Adipocyte (in vitro differentiated cells): ENCODE results near the gene OR52R1.

Source experiments
- DNase-seq: peaks from one replicate; pipeline ENCODE4 v3.0.0-alpha.2; 2015; ENCODE audit warnings: low read depth
- H3K27me3 ChIP-seq: replicated peaks from 2 replicates; pipeline ENCODE4 v1.7.0; 2013; ENCODE audit warnings: mild to moderate bottlenecking, low read length, moderate library complexity; ENCODE audit not compliant: control insufficient read depth, insufficient read depth
- H3K36me3 ChIP-seq: 2 replicates; pipeline ENCODE4 v1.7.0; 2013; ENCODE audit warnings: low read length, mild to moderate bottlenecking, moderate library complexity; ENCODE audit not compliant: control insufficient read depth, insufficient read depth, severe bottlenecking
- H3K4me1 ChIP-seq: 2 replicates; pipeline ENCODE4 v1.7.0; 2013; ENCODE audit warnings: mild to moderate bottlenecking, low read length, moderate library complexity; ENCODE audit not compliant: control insufficient read depth, insufficient read depth
- H3K4me3 ChIP-seq: 2 replicates; pipeline ENCODE4 v1.7.0; 2013; ENCODE audit warnings: mild to moderate bottlenecking, low read length, moderate library complexity
- H3K9ac ChIP-seq: 2 replicates; pipeline ENCODE4 v1.7.0; 2013; ENCODE audit warnings: mild to moderate bottlenecking, low read length, moderate library complexity
- H3K9me3 ChIP-seq: 2 replicates; pipeline ENCODE4 v1.7.0; 2013; ENCODE audit warnings: mild to moderate bottlenecking, low read length, moderate library complexity; ENCODE audit not compliant: control insufficient read depth

Gene OR52R1

GRCh38 chr11:4804280-4804679 lies at the start of gene OR52R1:
Gene OR52R1 (minus strand): TSS chr11:4804380. CDS start chr11:4804380, 0 bp downstream.
- no peaks in the 10 kb centered on the region for H3K9me3 ChIP-seq
- no peaks in the 10 kb centered on the region for H3K4me1 ChIP-seq
- no peak within 1 kb of the TSS for H3K4me3 ChIP-seq
- no peaks in the 10 kb centered on the region for H3K27me3 ChIP-seq
- no peak within 1 kb of the TSS for H3K9ac ChIP-seq
- DNase-seq, result no peak
- no peaks in the 10 kb centered on the region for H3K36me3 ChIP-seq

- no peaks in the 10 kb centered on the region for H3K9me3 ChIP-seq
- no peaks in the 10 kb centered on the region for H3K4me1 ChIP-seq
- no peak for DNase-seq
- no peaks in the 10 kb centered on the region for H3K27me3 ChIP-seq
- H3K4me3 ChIP-seq, result no peak overlapping the region
- no peaks in the 10 kb centered on the region for H3K36me3 ChIP-seq
- H3K9ac ChIP-seq, result no peak overlapping the region
Observed at GRCh38 chr11:4851033-4851432, 46.9 kb upstream of the OR52R1 start.

DNA sequence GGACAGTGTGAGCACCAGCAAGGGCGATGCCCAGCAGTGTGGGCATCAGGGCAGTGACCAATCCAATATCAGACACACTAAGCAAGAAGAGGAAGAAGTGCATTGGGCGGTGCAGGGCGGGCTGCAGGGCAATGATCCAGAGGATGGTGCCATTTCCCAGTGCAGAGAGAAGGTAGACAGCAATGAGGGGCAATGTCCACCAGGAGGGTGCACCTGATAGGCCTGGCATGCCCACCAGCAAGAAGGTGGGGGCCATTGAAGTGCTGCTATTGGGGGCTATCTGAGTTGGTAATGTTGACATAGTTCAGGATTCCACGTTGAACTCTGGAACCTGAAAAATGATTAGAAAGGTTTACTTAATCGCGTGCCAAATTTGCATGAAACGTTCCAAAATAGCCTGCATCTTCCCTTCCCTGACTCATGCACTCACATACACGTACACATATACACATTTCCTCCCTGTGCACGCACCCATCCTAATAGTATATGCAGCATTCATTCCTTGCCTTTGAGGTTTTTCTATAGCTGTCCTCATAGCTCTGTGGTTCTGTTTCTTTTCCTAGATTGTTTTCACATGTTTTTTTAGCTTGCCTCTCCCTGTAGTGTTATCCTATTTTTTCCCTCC lies 44.8 kb upstream of the OR52R1 start, which contains the start of gene OR51S1:
OR51S1 (minus strand) TSS at position 301 of the 625 bp plus-strand sequence; CDS start at position 301, 0 bp downstream.
- Histone ChIP-seq H3K9ac (no peak within 1 kb of the TSS), H3K36me3 (no peaks in the 10 kb centered on the region), H3K4me1 (no peaks in the 10 kb centered on the region), H3K4me3 (no peak within 1 kb of the TSS), H3K9me3 (no peaks in the 10 kb centered on the region), H3K27me3 (no peaks in the 10 kb centered on the region)
- no peak for DNase-seq

GRCh38 chr11:4839851-4840549 lies 35.8 kb upstream of the OR52R1 start:
- Histone ChIP-seq H3K4me1 (no peaks in the 10 kb centered on the region), H3K36me3 (no peaks in the 10 kb centered on the region), H3K27me3 (no peaks in the 10 kb centered on the region), H3K9me3 (no peaks in the 10 kb centered on the region), H3K9ac (no peak overlapping the region), H3K4me3 (no peak overlapping the region)
- no peak for DNase-seq

GRCh38 chr11:4830909-4831308 lies 26.7 kb upstream of the OR52R1 start:
- no peak for DNase-seq
- Histone ChIP-seq H3K27me3 (peaks cover 6% of the 10 kb centered on the region), H3K36me3 (no peaks in the 10 kb centered on the region), H3K9ac (no peak overlapping the region), H3K9me3 (no peaks in the 10 kb centered on the region), H3K4me3 (no peak overlapping the region), H3K4me1 (no peaks in the 10 kb centered on the region)

DNA sequence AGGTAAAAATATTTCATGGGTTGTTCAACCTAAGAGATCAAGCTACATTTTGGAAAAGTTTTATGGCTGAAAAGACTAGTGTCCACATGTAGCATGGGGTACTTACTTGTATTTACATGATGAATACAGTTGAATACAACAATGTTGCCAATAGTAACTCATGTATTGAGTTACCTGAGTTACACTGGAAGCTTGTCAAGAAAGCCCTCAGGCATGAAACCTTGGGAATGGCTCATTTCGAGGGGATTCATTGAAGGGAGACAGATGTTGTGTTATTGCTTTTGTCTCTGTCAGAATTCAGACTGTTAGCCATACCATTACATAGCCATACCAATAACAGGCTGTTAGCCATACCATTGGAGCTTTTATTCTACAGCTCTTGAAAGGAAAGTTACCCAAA lies 26.2 kb upstream of the OR52R1 start:
- Histone ChIP-seq H3K27me3 (peaks cover 6% of the 10 kb centered on the region), H3K9ac (no peak overlapping the region), H3K4me3 (no peak overlapping the region), H3K4me1 (no peaks in the 10 kb centered on the region), H3K36me3 (no peaks in the 10 kb centered on the region), H3K9me3 (no peaks in the 10 kb centered on the region)
- DNase-seq, result no peak

DNA sequence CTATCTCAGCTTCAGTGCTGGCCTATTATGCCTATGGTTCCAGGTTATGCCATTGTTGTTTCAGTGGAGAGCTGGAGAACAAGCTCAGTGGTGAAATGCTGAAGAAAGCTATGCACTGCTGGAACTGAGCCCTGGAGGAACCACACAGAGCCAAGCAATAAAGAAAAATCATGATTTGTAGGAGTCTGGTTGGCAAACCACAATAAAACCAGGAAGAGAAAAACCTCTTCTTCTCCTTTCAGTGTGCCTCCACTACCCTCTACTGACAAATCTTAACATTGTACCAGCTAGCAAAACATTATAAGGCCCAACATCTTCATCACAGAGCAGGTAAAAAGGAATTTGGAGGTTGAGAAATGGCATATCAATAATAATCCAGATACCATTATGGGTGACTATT lies 22.2 kb upstream of the OR52R1 start:
- Histone ChIP-seq H3K9me3 (no peaks in the 10 kb centered on the region), H3K27me3 (no peaks in the 10 kb centered on the region), H3K4me1 (no peaks in the 10 kb centered on the region), H3K36me3 (no peaks in the 10 kb centered on the region), H3K4me3 (no peak overlapping the region), H3K9ac (no peak overlapping the region)
- peak; percentile 6 for DNase-seq

DNA sequence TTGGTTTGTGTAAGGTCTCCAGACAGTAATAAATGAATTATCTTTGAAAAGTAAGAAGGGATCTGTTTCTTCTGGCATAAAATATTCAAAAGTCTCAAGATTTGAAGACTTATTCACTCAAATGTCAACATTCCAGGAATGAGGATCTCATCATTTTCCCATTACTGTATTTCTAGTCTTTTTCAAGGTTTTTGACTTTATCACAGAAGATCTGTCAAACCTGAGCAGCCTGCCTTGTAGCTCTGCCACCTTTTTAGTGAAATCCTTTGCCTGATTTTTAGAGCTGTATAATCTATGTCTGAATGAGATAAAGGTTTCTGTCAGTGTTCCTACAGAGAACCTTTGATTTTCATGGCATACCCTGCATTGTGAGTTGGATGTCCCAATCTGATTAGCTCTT lies 21.0 kb upstream of the OR52R1 start:
- Histone ChIP-seq H3K4me3 (no peak overlapping the region), H3K36me3 (no peaks in the 10 kb centered on the region), H3K27me3 (no peaks in the 10 kb centered on the region), H3K9me3 (no peaks in the 10 kb centered on the region), H3K4me1 (no peaks in the 10 kb centered on the region), H3K9ac (no peak overlapping the region)
- no peak for DNase-seq

DNA sequence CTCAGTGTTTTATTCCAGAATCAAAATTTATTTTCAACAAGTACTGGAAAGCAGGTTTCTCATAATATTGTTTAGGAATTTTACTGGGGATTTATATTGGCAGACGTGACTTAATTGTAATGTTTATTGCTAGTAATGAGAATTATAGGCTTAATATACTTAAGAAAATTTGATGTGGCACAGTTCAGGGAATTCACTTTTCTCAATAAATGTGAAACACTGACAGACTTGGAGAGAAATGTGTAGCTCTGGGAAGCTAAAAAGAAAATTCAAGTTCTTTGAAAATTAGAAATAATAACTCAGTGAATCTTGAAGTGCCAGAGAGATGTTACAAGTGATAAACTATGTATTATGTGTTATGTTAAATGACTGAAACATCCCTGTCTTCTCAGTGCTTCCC lies 16.8 kb upstream of the OR52R1 start, which contains the start of gene OR51F2:
OR51F2 (plus strand) TSS at position 301 of the 400 bp plus-strand sequence. CDS start 101 bp downstream, outside the sequence.
- DNase-seq, result no peak
- no peaks in the 10 kb centered on the region for H3K36me3 ChIP-seq
- H3K27me3 ChIP-seq, result no peaks in the 10 kb centered on the region
- H3K4me1 ChIP-seq, result no peaks in the 10 kb centered on the region
- no peak within 1 kb of the TSS for H3K9ac ChIP-seq
- H3K4me3 ChIP-seq, result no peak within 1 kb of the TSS
- H3K9me3 ChIP-seq, result no peaks in the 10 kb centered on the region

DNA sequence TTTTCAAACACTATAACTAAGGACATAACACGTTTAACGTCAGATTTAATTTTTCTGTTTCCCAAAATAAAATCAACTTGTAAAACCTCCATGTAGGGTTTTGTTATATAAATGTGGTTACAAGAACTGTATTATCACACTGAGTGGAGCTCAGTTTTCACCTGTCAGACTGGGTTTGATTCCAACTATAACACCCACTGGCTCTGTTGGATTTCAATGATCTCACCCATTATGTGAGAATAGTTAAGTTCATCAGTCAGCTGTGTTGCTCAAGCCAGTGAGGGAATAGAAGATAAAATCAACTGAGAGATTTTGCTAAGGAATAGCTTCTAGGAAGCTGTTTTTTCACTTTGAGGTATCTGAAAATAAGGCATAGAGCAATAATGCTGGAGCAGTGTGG lies 5.1 kb upstream of the OR52R1 start:
- no peaks in the 10 kb centered on the region for H3K36me3 ChIP-seq
- H3K27me3 ChIP-seq, result no peaks in the 10 kb centered on the region
- H3K4me3 ChIP-seq, result no peak overlapping the region
- H3K4me1 ChIP-seq, result no peaks in the 10 kb centered on the region
- no peaks in the 10 kb centered on the region for H3K9me3 ChIP-seq
- no peak for DNase-seq
- H3K9ac ChIP-seq, result no peak overlapping the region

GRCh38 chr11:4808476-4808875 lies 4.3 kb upstream of the OR52R1 start:
- H3K36me3 ChIP-seq, result no peaks in the 10 kb centered on the region
- no peak for DNase-seq
- H3K9me3 ChIP-seq, result no peaks in the 10 kb centered on the region
- no peak overlapping the region for H3K4me3 ChIP-seq
- H3K4me1 ChIP-seq, result no peaks in the 10 kb centered on the region
- no peaks in the 10 kb centered on the region for H3K27me3 ChIP-seq
- no peak overlapping the region for H3K9ac ChIP-seq
